GM19438 (cell line): ENCODE results near the gene CAMTA1.

Source experiments
- ATAC-seq: cut with Tn5 transposase; IDR thresholded peaks from one replicate; pipeline ENCODE4 v1.9.1; 2021; ENCODE audit warnings: low read depth; ENCODE audit not compliant: unreplicated experiment

CAMTA1 gene

GRCh38 chr1:7624791-7625355 is 839.6 kb downstream of the CAMTA1 start:
- no peak for ATAC-seq

- no peak for ATAC-seq
Observed at GRCh38 chr1:7625401-7625800, 840.1 kb downstream of the CAMTA1 start.

GRCh38 chr1:7628273-7628672 is 843.0 kb downstream of the CAMTA1 start:
- ATAC-seq, result no peak

- no peak for ATAC-seq
Observed at GRCh38 chr1:7629011-7629410, 843.8 kb downstream of the CAMTA1 start.

- ATAC-seq, result no peak
Observed at GRCh38 chr1:7629465-7630195, 844.4 kb downstream of the CAMTA1 start.

- no peak for ATAC-seq
Observed at GRCh38 chr1:7630378-7630777, 845.1 kb downstream of the CAMTA1 start.

GRCh38 chr1:7632176-7632575 is 846.9 kb downstream of the CAMTA1 start:
- no peak for ATAC-seq

GRCh38 chr1:7632681-7633080 is 847.4 kb downstream of the CAMTA1 start:
- no peak for ATAC-seq

GRCh38 chr1:7633506-7634245 is 848.4 kb downstream of the CAMTA1 start:
- ATAC-seq, result no peak

- no peak for ATAC-seq
Observed at GRCh38 chr1:7634546-7635240, 849.4 kb downstream of the CAMTA1 start.

GRCh38 chr1:7636795-7637526 is 851.7 kb downstream of the CAMTA1 start:
- no peak for ATAC-seq

GRCh38 chr1:7638078-7638477 is 852.8 kb downstream of the CAMTA1 start:
- no peak for ATAC-seq

GRCh38 chr1:7639435-7640131 is 854.3 kb downstream of the CAMTA1 start:
- ATAC-seq, result no peak

- no peak for ATAC-seq
Observed at GRCh38 chr1:7640350-7640749, 855.1 kb downstream of the CAMTA1 start.

- ATAC-seq, result no peak
Observed at GRCh38 chr1:7640920-7641585, 855.8 kb downstream of the CAMTA1 start.

- ATAC-seq, result no peak
Observed at GRCh38 chr1:7641587-7642417, 856.5 kb downstream of the CAMTA1 start.

GRCh38 chr1:7642418-7642704 is 857.1 kb downstream of the CAMTA1 start:
- ATAC-seq, result no peak

GRCh38 chr1:7642781-7643529 is 857.7 kb downstream of the CAMTA1 start:
- ATAC-seq, result no peak
